Common myeloid progenitor, CD34-positive (primary cell): ENCODE data around the gene NIM1K.
"Not testable (repeated sequence)": the region's sequence is repeated elsewhere in the genome, so short reads cannot be mapped to it uniquely, and the experiment has no call there.

Experiments used
- CTCF ChIA-PET: fragments of 350-600 bp; sonication (Branson Sonifier 250); formaldehyde crosslinking; loops from one replicate; lab custom pipeline; 2021; ENCODE audit warnings: antibody characterized with exemption; lab: Charles Lee
- POLR2A ChIA-PET: fragments of 350-600 bp; sonication (Branson Sonifier 250); formaldehyde crosslinking; loops from one replicate; lab custom pipeline; 2021; ENCODE audit warnings: antibody characterized with exemption; lab: Charles Lee
- DNase-seq, 3 donors: peaks; one replicate each; pipeline versions ENCODE4 v3.0.0 to v3.0.0-alpha.2; 2013
- H3K27ac ChIP-seq, 2 experiments: 1 replicate in 1 of 2; 2 replicates in 1 of 2; pipeline ENCODE4 v1.7.0; 2013; ENCODE audit warnings: inconsistent platforms in 2 of 2, low read length in 2 of 2, mild to moderate bottlenecking in 2 of 2, low read depth in 1 of 2, moderate library complexity in 1 of 2; ENCODE audit not compliant: severe bottlenecking in 2 of 2, insufficient read depth in 1 of 2, poor library complexity in 1 of 2
- H3K27me3 ChIP-seq, 5 experiments: replicated peaks in 2 of 5; 1 replicate in 3 of 5; 2 replicates in 2 of 5; pipeline versions ENCODE4 v1.6.1 to v1.7.0; 2013; ENCODE audit warnings: low read length in 4 of 5, mild to moderate bottlenecking in 2 of 5, moderate library complexity in 2 of 5, inconsistent platforms in 1 of 5; ENCODE audit not compliant: insufficient read depth in 5 of 5, control insufficient read depth in 4 of 5
- H3K36me3 ChIP-seq, 4 experiments: 1 replicate in 2 of 4; 2 replicates in 2 of 4; pipeline versions ENCODE4 v1.6.1 to v1.7.0; 2013; ENCODE audit warnings: low read length in 3 of 4, control low read depth in 1 of 4, mild to moderate bottlenecking in 1 of 4; ENCODE audit not compliant: control insufficient read depth in 4 of 4, insufficient read depth in 4 of 4
- H3K4me1 ChIP-seq, 4 experiments: 1 replicate in 3 of 4; 2 replicates in 1 of 4; pipeline versions ENCODE4 v1.6.1 to v1.7.1; 2013; ENCODE audit warnings: low read length in 3 of 4, mild to moderate bottlenecking in 3 of 4, control low read depth in 1 of 4, inconsistent platforms in 1 of 4, moderate library complexity in 1 of 4; ENCODE audit not compliant: control insufficient read depth in 4 of 4, insufficient read depth in 4 of 4; ENCODE audit errors: control extremely low read depth in 1 of 4
- H3K4me3 ChIP-seq, 7 experiments: 1 replicate in 4 of 7; 2 replicates in 3 of 7; pipeline versions ENCODE4 v1.5.1 to v1.7.0; 2013; ENCODE audit warnings: mild to moderate bottlenecking in 7 of 7, low read length in 6 of 7, moderate library complexity in 6 of 7, inconsistent platforms in 2 of 7, low read depth in 2 of 7, control low read depth in 1 of 7; ENCODE audit not compliant: insufficient read depth in 4 of 7, control insufficient read depth in 1 of 7; ENCODE audit errors: extremely low read depth in 1 of 7
- H3K9me3 ChIP-seq, 5 experiments: 1 replicate in 4 of 5; 2 replicates in 1 of 5; pipeline versions ENCODE4 v1.6.1 to v1.7.1; 2013; ENCODE audit warnings: low read length in 4 of 5, mild to moderate bottlenecking in 2 of 5, inconsistent platforms in 1 of 5, low read depth in 1 of 5, moderate library complexity in 1 of 5; ENCODE audit not compliant: control insufficient read depth in 4 of 5, insufficient read depth in 2 of 5; ENCODE audit errors: control extremely low read depth in 1 of 5
- WGBS: methylation state at CpG from one replicate; pipeline ENCODE4 v1.1.5; 2013; ENCODE audit not compliant: insufficient coverage; 5-methylcytosine and 5-hydroxymethylcytosine counted together

Gene NIM1K

GRCh38 chr5:43245724-43246385 lies 53.8 kb downstream of the NIM1K start:
- no peak for DNase-seq
- WGBS = 98% methylated on average over 10 of the region's 19 CpGs
- CTCF ChIA-PET = no interaction called here

GRCh38 chr5:43251754-43252153 lies 59.7 kb downstream of the NIM1K start:
- no peak for DNase-seq
- H3K27ac ChIP-seq = no peak overlapping the region
- no peaks in the 10 kb centered on the region for H3K4me1 ChIP-seq
- ChIA-PET CTCF (no interaction called here), POLR2A (no interaction called here)
- H3K4me3 ChIP-seq = no peak overlapping the region
- H3K27me3 ChIP-seq = peaks cover 0 to 3% (median 0%) of the 10 kb centered on the region in 5 experiments
- no peaks in the 10 kb centered on the region for H3K9me3 ChIP-seq
- WGBS = 86% methylated on average over 3 of the region's 5 CpGs
- no peaks in the 10 kb centered on the region for H3K36me3 ChIP-seq

More at GRCh38 chr5:43245724-43246385, 53.8 kb downstream of the NIM1K start:
- Histone ChIP-seq H3K27ac (no peak overlapping the region), H3K9me3 (no peaks in the 10 kb centered on the region), H3K4me1 (no peaks in the 10 kb centered on the region), H3K36me3 (no peaks in the 10 kb centered on the region), H3K4me3 (no peak overlapping the region), H3K27me3 (peaks cover 0 to 10% (median 4%) of the 10 kb centered on the region in 5 experiments)
- POLR2A ChIA-PET = no interaction called here

- no peaks in the 10 kb centered on the region for H3K36me3 ChIP-seq
- no peaks in the 10 kb centered on the region for H3K9me3 ChIP-seq
- no peak for DNase-seq
- peaks cover 0 to 2% (median 0%) of the 10 kb centered on the region in 5 experiments for H3K27me3 ChIP-seq
- no peak overlapping the region for H3K27ac ChIP-seq
- no peak overlapping the region for H3K4me3 ChIP-seq
- 100% methylated on average over 1 of the region's 2 CpGs for WGBS
- ChIA-PET POLR2A (no interaction called here), CTCF (no interaction called here)
- no peaks in the 10 kb centered on the region for H3K4me1 ChIP-seq
Observed at GRCh38 chr5:43255704-43256103, 63.7 kb downstream of the NIM1K start.

- ChIA-PET POLR2A (no interaction called here), CTCF (no interaction called here)
- no peaks in the 10 kb centered on the region for H3K9me3 ChIP-seq
- no peaks in the 10 kb centered on the region for H3K4me1 ChIP-seq
- WGBS = 90% methylated on average over 2 of the region's 2 CpGs
- DNase-seq = no peak
- H3K27ac ChIP-seq = no peak overlapping the region
- H3K27me3 ChIP-seq = peaks cover 0 to 2% (median 0%) of the 10 kb centered on the region in 5 experiments
- H3K4me3 ChIP-seq = no peak overlapping the region
- H3K36me3 ChIP-seq = no peaks in the 10 kb centered on the region
Observed at GRCh38 chr5:43256261-43256966, 64.4 kb downstream of the NIM1K start.

- POLR2A ChIA-PET = no interaction called here
- Histone ChIP-seq H3K27me3 (peaks cover 0 to 2% (median 0%) of the 10 kb centered on the region in 5 experiments), H3K4me1 (no peaks in the 10 kb centered on the region), H3K36me3 (no peaks in the 10 kb centered on the region), H3K4me3 (no peak overlapping the region), H3K9me3 (no peaks in the 10 kb centered on the region), H3K27ac (no peak overlapping the region)
- 78% methylated on average over 1 of the region's 1 CpG for WGBS
- no peak for DNase-seq
- CTCF ChIA-PET = no interaction called here
Observed at GRCh38 chr5:43258116-43258515, 66.1 kb downstream of the NIM1K start.

- H3K9me3 ChIP-seq, POLR2A ChIA-PET, CTCF ChIA-PET, H3K4me1 ChIP-seq, H3K36me3 ChIP-seq, DNase-seq, H3K27me3 ChIP-seq, H3K27ac ChIP-seq, H3K4me3 ChIP-seq: not testable (repeated sequence)
- WGBS = no CpG with 5 or more reads among the region's 2 CpGs
Observed at GRCh38 chr5:43262269-43262668, 70.2 kb downstream of the NIM1K start.

- CTCF ChIA-PET = no interaction called here
- WGBS = 83% methylated on average over 1 of the region's 1 CpG
- POLR2A ChIA-PET = no interaction called here
- H3K36me3 ChIP-seq = no peaks in the 10 kb centered on the region
- H3K4me3 ChIP-seq = no peak overlapping the region
- peaks cover 0 to 3% (median 0%) of the 10 kb centered on the region in 5 experiments for H3K27me3 ChIP-seq
- H3K27ac ChIP-seq = no peak overlapping the region
- peaks cover 0 to 6% (median 0%) of the 10 kb centered on the region in 5 experiments for H3K9me3 ChIP-seq
- no peaks in the 10 kb centered on the region for H3K4me1 ChIP-seq
- DNase-seq = no peak
Observed at GRCh38 chr5:43268188-43268820, 76.3 kb downstream of the NIM1K start.
